K562 treated with DMSO at 1 percent for 4 hours (cell line): ENCODE results near the gene UQCC5. TPM values are rescaled to one million over a fixed set of nuclear protein-coding genes. Genes with fewer than 3 reads are reported as not detected.

Experiments
- total RNA-seq: library from RNA; unstranded; fragments of 300-600 nt; gene quantifications from 2 replicates; pipeline ENCODE4 v1.2.3, GENCODE V29; 2022; ENCODE audit not compliant: insufficient read depth

Gene UQCC5, protein sequence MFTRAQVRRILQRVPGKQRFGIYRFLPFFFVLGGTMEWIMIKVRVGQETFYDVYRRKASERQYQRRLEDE
- total RNA-seq, result 4.0 and 37.3 TPM in 2 replicates

DNA sequence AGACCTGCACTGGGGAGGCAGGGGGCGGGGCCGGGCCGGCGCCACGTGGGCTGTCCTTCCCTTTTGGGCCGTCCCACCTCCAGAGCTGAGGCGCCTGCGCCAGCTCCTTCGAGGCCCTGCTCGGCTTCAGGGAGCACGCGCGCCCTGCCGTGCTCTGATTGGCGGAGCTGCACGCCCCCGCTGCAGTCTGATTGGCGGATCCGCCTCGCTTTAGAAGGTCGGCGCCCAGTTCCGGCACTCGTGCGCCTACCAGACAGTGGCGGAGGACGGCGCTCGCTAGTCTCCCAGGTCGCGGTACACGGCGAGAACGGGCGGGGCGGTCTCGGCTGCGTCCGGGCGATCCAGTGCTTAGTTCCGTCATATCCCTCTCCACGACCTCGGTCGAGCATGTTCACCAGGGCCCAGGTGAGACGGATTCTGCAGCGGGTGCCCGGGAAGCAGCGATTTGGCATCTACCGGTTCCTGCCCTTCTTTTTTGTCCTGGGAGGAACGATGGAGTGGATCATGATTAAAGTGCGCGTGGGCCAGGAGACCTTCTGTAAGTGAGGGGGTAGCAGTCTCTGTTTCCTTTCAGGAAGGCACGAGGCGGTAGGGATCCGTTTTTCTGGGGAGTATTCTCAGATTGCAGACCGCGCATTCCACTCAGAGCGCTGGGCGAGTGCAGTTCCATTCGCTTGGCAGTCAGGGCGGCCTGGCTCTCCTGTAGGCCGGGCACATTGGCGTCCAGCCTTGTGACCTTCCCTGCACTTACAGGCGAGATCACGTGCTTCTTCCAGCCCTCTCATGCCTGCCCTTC, at the start of gene UQCC5:
UQCC5 (plus strand) TSS at position 237 of the 796 bp plus-strand sequence; CDS start at position 388, 151 bp downstream.

DNA sequence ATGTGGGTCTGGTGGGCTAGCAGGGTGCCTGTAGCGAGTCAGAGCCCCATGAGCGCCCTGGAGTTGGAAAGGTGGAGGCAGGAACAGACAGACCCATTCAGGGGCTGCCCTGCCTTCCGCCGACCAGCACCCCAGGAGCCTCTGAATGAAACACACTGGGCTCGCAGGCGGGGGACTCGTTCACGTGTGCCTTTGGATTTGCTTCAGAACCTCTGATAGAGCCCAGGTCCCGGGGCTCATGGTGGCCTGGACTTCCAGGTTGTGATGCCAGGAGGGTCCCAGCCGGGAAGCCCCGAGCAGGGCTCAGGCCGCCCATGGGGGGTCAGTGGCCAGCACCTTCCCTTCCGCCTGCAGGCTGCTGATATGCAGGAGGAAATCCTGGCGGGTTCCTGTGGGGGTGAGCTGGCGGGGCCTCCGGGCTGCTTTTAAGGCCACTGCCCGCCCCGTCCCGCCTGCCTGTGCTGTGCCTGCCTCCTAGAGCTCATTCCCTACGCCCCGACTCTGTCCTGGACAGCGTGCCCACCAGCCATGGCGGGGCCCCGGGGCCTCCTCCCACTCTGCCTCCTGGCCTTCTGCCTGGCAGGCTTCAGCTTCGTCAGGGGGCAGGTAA, 41.4 kb upstream of the UQCC5 start, which contains the start of gene STAB1:
STAB1 (plus strand) TSS at position 453 of the 610 bp plus-strand sequence; CDS start at position 529, 76 bp downstream.

DNA sequence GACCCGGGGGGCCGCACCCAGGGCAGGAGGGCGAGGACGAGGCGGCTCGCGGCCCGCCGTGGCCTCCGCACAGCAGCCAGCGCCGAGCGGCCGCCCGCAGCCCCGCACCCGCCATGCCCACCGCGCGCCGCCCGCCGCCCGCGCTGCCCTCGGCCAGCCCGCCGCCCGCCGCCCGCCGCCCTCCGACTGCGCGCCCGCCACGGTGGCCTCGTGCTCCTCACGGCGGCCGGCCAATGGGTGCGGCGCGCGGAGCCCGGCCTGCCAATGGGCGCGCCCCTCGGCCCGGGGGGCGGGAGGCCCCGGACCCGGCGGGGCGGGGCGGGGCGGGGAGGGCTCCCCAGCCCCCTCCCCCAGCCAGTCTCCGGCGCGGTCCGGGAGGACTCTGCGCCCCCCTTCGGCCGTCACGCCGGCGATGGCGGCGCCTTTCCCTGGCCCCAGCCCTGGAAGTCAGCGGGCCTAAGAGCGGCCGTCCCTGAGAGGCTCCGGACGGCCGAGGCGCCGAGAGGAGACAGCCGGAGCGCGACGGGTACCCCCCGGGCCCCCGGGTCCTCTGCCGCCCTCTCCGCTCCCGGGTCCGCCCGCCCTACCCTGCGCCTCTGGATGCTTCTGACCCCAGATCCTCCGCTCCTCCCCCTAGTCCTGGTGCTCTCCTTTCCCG, 2.7 kb upstream of the UQCC5 start, which contains the start of gene NT5DC2:
NT5DC2 (minus strand) TSS at position 235 of the 658 bp plus-strand sequence; CDS start at position 115, 120 bp downstream.

Other genes starting within 250 kb of the UQCC5 start
- gene GLYCTK, start 248.8 kb upstream of the UQCC5 start, total RNA-seq, result 1.3 and 3.3 TPM in 2 replicates
- gene DNAH1, start 220.3 kb upstream of the UQCC5 start, total RNA-seq, result 1.0 and 1.6 TPM in 2 replicates
- gene BAP1, start 126.6 kb upstream of the UQCC5 start, total RNA-seq, result 49.6 and 53.6 TPM in 2 replicates
- 42.9 and 43.4 TPM in 2 replicates for gene PHF7, start 125.9 kb upstream of the UQCC5 start, total RNA-seq
- gene SEMA3G, start 91.5 kb upstream of the UQCC5 start, total RNA-seq, result 1.0 TPM in 1 of 2 replicates, not detected in the other
- not detected in 2 replicates for gene TNNC1, start 82.6 kb upstream of the UQCC5 start, total RNA-seq
- gene NISCH, start 81.0 kb upstream of the UQCC5 start, total RNA-seq, result 35.7 and 46.3 TPM in 2 replicates
- 0.58 and 0.67 TPM in 2 replicates for gene STAB1, start 41.3 kb upstream of the UQCC5 start, total RNA-seq
- 219 and 226 TPM in 2 replicates for gene NT5DC2, start 2.7 kb upstream of the UQCC5 start, total RNA-seq
- 18.0 and 19.6 TPM in 2 replicates for gene PBRM1, start 149.3 kb downstream of the UQCC5 start, total RNA-seq
- 25.1 and 33.0 TPM in 2 replicates for gene GNL3, start 149.4 kb downstream of the UQCC5 start, total RNA-seq
- 31.8 and 35.5 TPM in 2 replicates for gene GLT8D1, start 169.2 kb downstream of the UQCC5 start, total RNA-seq
- 63.1 and 82.8 TPM in 2 replicates for gene SPCS1, start 169.5 kb downstream of the UQCC5 start, total RNA-seq
- gene NEK4, start 234.3 kb downstream of the UQCC5 start, total RNA-seq, result 7.2 and 10.7 TPM in 2 replicates
- not detected in 2 replicates for gene ITIH1, start 241.0 kb downstream of the UQCC5 start, total RNA-seq